Lower leg skin (tissue), 3 donors: ENCODE results near the gene TRIM28.

Source experiments
- CTCF ChIP-seq, 3 donors: fragments of 450-650 bp; IDR thresholded peaks; one replicate each; pipeline ENCODE4 v1.5.1; 2016; ENCODE audit warnings: antibody characterized with exemption in 3 of 3, mild to moderate bottlenecking in 3 of 3, moderate library complexity in 2 of 3
- POLR2A ChIP-seq, 2 donors: fragments of 450-650 bp; IDR thresholded peaks; one replicate each; pipeline ENCODE4 v1.6.1; 2016 to 2017; ENCODE audit warnings: antibody characterized with exemption in 2 of 2, mild to moderate bottlenecking in 1 of 2, moderate library complexity in 1 of 2

DNA sequence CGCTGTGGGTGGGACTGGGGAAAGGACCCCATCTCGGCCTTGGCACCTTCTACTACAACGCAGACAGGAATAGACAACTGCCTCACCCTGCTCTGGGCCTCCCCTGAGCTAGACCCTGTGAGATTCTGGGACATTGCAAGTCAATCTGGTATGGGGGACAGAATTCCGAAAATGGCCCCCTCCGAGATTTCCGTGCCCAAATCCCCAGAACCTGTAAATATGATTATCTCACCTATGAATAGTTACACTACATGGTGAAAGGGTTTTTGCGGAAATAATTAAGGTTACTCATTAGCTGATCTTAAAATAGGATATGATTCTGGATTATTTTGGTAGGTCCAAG is 23.6 kb upstream of the TRIM28 start:
- TF ChIP-seq CTCF (IDR thresholded peaks at IDR 0.05) (no peak), POLR2A (IDR thresholded peaks at IDR 0.05) (no peak)
